Upper lobe of right lung (tissue), 1 donor: ENCODE data around the gene SHISA7. TPM values are rescaled to one million over a fixed set of nuclear protein-coding genes. Genes with fewer than 3 reads are reported as not detected.
A peak's percentile ranks its signal among the peaks of the same experiment; 100 is the strongest.
"Not testable (repeated sequence)": the region's sequence is repeated elsewhere in the genome, so short reads cannot be mapped to it uniquely, and the experiment has no call there.

ENCODE experiments used
- ATAC-seq: fragments of 200-7000 bp; cut with Tn5 transposase; one replicate; pipeline ENCODE4 v1.9.1; 2020; ENCODE audit warnings: mild to moderate bottlenecking, moderate library complexity
- DNase-seq: peaks from one replicate; pipeline ENCODE4 v3.0.0-alpha.2; 2020
- H3K27ac ChIP-seq: fragments of 200-600 bp; one replicate; pipeline ENCODE4 v1.8.0; 2022
- H3K27me3 ChIP-seq: fragments of 200-600 bp; one replicate; pipeline ENCODE4 v1.8.0; 2022; ENCODE audit warnings: mild to moderate bottlenecking
- H3K36me3 ChIP-seq: fragments of 200-600 bp; one replicate; pipeline ENCODE4 v1.8.0; 2022
- H3K4me1 ChIP-seq: fragments of 200-600 bp; one replicate; pipeline ENCODE4 v1.8.0; 2022
- H3K4me3 ChIP-seq: fragments of 200-600 bp; one replicate; pipeline ENCODE4 v1.8.0; 2022; ENCODE audit warnings: mild to moderate bottlenecking
- H3K9me3 ChIP-seq: fragments of 200-600 bp; one replicate; pipeline ENCODE4 v1.8.0; 2022
- CTCF ChIP-seq: fragments of 200-600 bp; IDR thresholded peaks from one replicate; pipeline ENCODE4 v1.8.0; 2022; ENCODE audit warnings: antibody characterized with exemption
- intact Hi-C: fragments of 100-400 bp; cut with DNase I; formaldehyde crosslinking; loops from one replicate; pipeline ENCODE4 v1.11.0; 2022
- total RNA-seq: library from RNA; stranded (reverse); fragmentation: NEBNext Ultra II Directional; extraction: Animal tissue kit (Norgen Biotek cat#: 25700); gene quantifications from one replicate; pipeline ENCODE4 v1.2.1, GENCODE V29; 2021
- donor health status: DM: no; HTN: yes; CAD: no; lungs with severe emphysema.

Gene SHISA7
- total RNA-seq, 1 donor from 2014 or later, result not detected

- Histone ChIP-seq H3K4me1 (no peaks in the 10 kb centered on the region), H3K27ac (no peak overlapping the region), H3K4me3 (no peak overlapping the region), H3K27me3 (peaks cover 4% of the 10 kb centered on the region), H3K9me3 (no peaks in the 10 kb centered on the region), H3K36me3 (no peaks in the 10 kb centered on the region)
- intact Hi-C loops, result no loop called here
- TF ChIP-seq CTCF, result no peak
- DNase-seq, result no peak
- no peak for ATAC-seq
Observed at GRCh38 chr19:55419103-55419502, 24.0 kb downstream of the SHISA7 start.

GRCh38 chr19:55418185-55418584, 24.9 kb downstream of the SHISA7 start:
- H3K36me3 ChIP-seq, result no peaks in the 10 kb centered on the region
- no peak overlapping the region for H3K27ac ChIP-seq
- TF ChIP-seq CTCF, result peak; percentile 69
- H3K4me3 ChIP-seq, result no peak overlapping the region
- intact Hi-C loops, result no loop called here
- ATAC-seq (peak; percentile 90), DNase-seq (no peak)
- H3K27me3 ChIP-seq, result no peaks in the 10 kb centered on the region
- H3K9me3 ChIP-seq, result no peaks in the 10 kb centered on the region
- H3K4me1 ChIP-seq, result no peaks in the 10 kb centered on the region

GRCh38 chr19:55410168-55410567, 32.9 kb downstream of the SHISA7 start:
- TF ChIP-seq CTCF, result no peak
- Histone ChIP-seq H3K4me3 (no peak overlapping the region), H3K36me3 (no peaks in the 10 kb centered on the region), H3K9me3 (no peaks in the 10 kb centered on the region), H3K27me3 (no peaks in the 10 kb centered on the region), H3K27ac (no peak overlapping the region), H3K4me1 (peaks cover 16% of the 10 kb centered on the region)
- ATAC-seq, result no peak
- no peak for DNase-seq
- intact Hi-C loops, result no loop called here

GRCh38 chr19:55409179-55409578, 33.9 kb downstream of the SHISA7 start:
- ATAC-seq, H3K27me3 ChIP-seq, H3K36me3 ChIP-seq, H3K9me3 ChIP-seq, H3K4me3 ChIP-seq, intact Hi-C loops, DNase-seq, H3K27ac ChIP-seq: not testable (repeated sequence)
- H3K4me1 ChIP-seq, result peaks cover 16% of the 10 kb centered on the region

GRCh38 chr19:55408533-55408872, 34.6 kb downstream of the SHISA7 start:
- Histone ChIP-seq H3K4me3 (peak overlapping the region; percentile 68), H3K9me3 (no peaks in the 10 kb centered on the region), H3K27ac (peak overlapping the region; percentile 98), H3K4me1 (peaks cover 16% of the 10 kb centered on the region), H3K36me3 (peaks cover 9% of the 10 kb centered on the region), H3K27me3 (no peaks in the 10 kb centered on the region)
- TF ChIP-seq CTCF, result no peak
- no peak for ATAC-seq
- no peak for DNase-seq
- intact Hi-C loops, result no loop called here

GRCh38 chr19:55407800-55408532, 35.1 kb downstream of the SHISA7 start:
- peaks cover 16% of the 10 kb centered on the region for H3K4me1 ChIP-seq
- peaks cover 14% of the 10 kb centered on the region for H3K36me3 ChIP-seq
- no peaks in the 10 kb centered on the region for H3K27me3 ChIP-seq
- TF ChIP-seq CTCF, result no peak
- H3K4me3 ChIP-seq, result peak overlapping the region; percentile 68
- H3K27ac ChIP-seq, result peak overlapping the region; percentile 98
- ATAC-seq (peak; percentile 97), DNase-seq (peak; percentile 99)
- no peaks in the 10 kb centered on the region for H3K9me3 ChIP-seq
- intact Hi-C loops, result no loop called here

GRCh38 chr19:55407550-55407799, 35.6 kb downstream of the SHISA7 start, which contains the start of gene UBE2S:
Gene UBE2S, minus strand, starts transcription at chr19:55407788. Its CDS starts 199 bp downstream, at chr19:55407589.
- peak within 1 kb of the TSS; percentile 68 for H3K4me3 ChIP-seq
- peaks cover 16% of the 10 kb centered on the region for H3K4me1 ChIP-seq
- intact Hi-C loops, H3K9me3 ChIP-seq, ATAC-seq, DNase-seq, H3K27me3 ChIP-seq: not testable (repeated sequence)
- peak within 1 kb of the TSS; percentile 98 for H3K27ac ChIP-seq
- peaks cover 19% of the 10 kb centered on the region for H3K36me3 ChIP-seq
